ENCODE results near the gene TTC39A. TPM values are rescaled to one million over a fixed set of nuclear protein-coding genes. Genes with fewer than 3 reads are reported as not detected.
A peak's percentile ranks its signal among the peaks of the same experiment; 100 is the strongest.

The TTC39A gene
- total and polyA plus RNA-seq, 4 donors: 16.6 to 46.8 (median 28.5) TPM

DNA sequence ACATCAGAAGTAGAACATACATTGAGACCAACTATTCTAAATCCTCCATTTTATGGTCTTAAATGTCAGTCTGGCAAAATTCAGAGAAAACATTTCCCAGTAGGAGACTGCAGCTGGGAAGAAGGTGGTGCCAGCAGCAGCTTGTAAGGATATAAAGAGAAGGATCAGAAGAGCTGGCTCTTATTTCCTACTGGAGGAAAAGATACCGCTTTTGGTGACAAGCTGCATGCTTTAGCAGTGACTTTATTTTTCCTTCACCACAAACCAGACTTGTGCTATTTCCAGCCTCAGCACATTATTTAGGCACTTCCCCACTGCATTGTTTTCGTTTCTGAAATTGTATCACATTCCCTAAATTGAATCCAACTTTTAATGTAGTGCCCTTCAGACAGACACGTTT is 65.9 kb downstream of the TTC39A start:
- ATAC-seq (ENCODE audit: insufficient read depth, low FRiP score): no peak
- DNase-seq: peak in 2 of 3 donors; percentile 25 to 31
- 27 to 41% methylated on average over 3 of the region's 3 CpGs for WGBS, 2 donors
- H3K9me3 ChIP-seq (ENCODE audit: control insufficient read depth in 4 of 4, insufficient read depth in 3 of 4, low read length in 3 of 4): no peaks in the 10 kb centered on the region
- no peaks in the 10 kb centered on the region for H3K27me3 ChIP-seq (ENCODE audit: control insufficient read depth in 3 of 3, insufficient read depth in 3 of 3, low read length in 2 of 3)
- peaks cover 0 to 1% (median 0%) of the 10 kb centered on the region in 4 donors for H3K36me3 ChIP-seq (ENCODE audit: control insufficient read depth in 4 of 4, insufficient read depth in 4 of 4, low read length in 4 of 4)
- H3K27ac ChIP-seq (ENCODE audit: low read depth in 1 of 2, low read length in 1 of 2): peak overlapping the region in 1 of 2 donors; percentile 57
- H3K4me1 ChIP-seq (ENCODE audit: control insufficient read depth in 5 of 5, insufficient read depth in 5 of 5, low read length in 5 of 5): peaks cover 0 to 41% (median 7%) of the 10 kb centered on the region in 5 donors
- H3K9ac ChIP-seq (ENCODE audit: insufficient read depth in 1 of 2, low read length in 2 of 2): no peak overlapping the region
- H3K4me3 ChIP-seq: no peak overlapping the region
- no peak for TF ChIP-seq CTCF (IDR thresholded peaks at IDR 0.05; ENCODE audit: control extremely low read depth, extremely low read depth)

GRCh38 chr1:51263147-51263877 is 67.0 kb downstream of the TTC39A start:
- Histone ChIP-seq H3K9ac (ENCODE audit: insufficient read depth in 1 of 2, low read length in 2 of 2) (no peak overlapping the region), H3K27me3 (ENCODE audit: control insufficient read depth in 3 of 3, insufficient read depth in 3 of 3, low read length in 2 of 3) (no peaks in the 10 kb centered on the region), H3K27ac (ENCODE audit: low read depth in 1 of 2, low read length in 1 of 2) (no peak overlapping the region), H3K4me3 (no peak overlapping the region), H3K9me3 (ENCODE audit: control insufficient read depth in 4 of 4, insufficient read depth in 3 of 4, low read length in 3 of 4) (no peaks in the 10 kb centered on the region), H3K4me1 (ENCODE audit: control insufficient read depth in 5 of 5, insufficient read depth in 5 of 5, low read length in 5 of 5) (peaks cover 0 to 39% (median 3%) of the 10 kb centered on the region in 5 donors), H3K36me3 (ENCODE audit: control insufficient read depth in 4 of 4, insufficient read depth in 4 of 4, low read length in 4 of 4) (peaks cover 0 to 1% (median 0%) of the 10 kb centered on the region in 4 donors)
- ATAC-seq (ENCODE audit: insufficient read depth, low FRiP score) (no peak), DNase-seq (no peak)
- 91 to 92% methylated on average over 4 of the region's 4 CpGs for WGBS, 2 donors
- TF ChIP-seq CTCF (IDR thresholded peaks at IDR 0.05; ENCODE audit: control extremely low read depth, extremely low read depth): no peak

DNA sequence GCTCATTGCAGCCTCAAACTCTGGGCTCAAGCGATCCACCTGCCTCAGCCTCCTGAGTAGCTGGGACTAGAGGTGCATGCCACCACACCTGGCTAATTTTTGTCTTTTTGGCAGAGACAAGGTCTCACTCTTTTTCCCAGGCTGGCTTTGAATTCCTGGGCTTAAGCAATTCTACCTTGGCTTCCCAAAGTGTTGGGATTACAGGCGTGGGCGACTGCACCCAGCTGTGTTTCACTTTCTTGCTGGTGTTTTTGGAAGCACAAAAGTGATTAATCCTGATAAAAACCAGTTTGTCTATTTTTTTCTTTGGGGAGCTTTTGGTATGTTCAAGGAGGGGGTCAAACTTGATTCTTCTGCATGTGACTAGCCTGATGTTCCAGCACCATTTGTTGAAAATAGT is 75.0 kb downstream of the TTC39A start:
- 85 to 89% methylated on average over 3 of the region's 3 CpGs for WGBS, 2 donors
- DNase-seq (no peak), ATAC-seq (ENCODE audit: insufficient read depth, low FRiP score) (no peak)
- H3K9ac ChIP-seq (ENCODE audit: insufficient read depth in 1 of 2, low read length in 2 of 2): no peak overlapping the region
- H3K36me3 ChIP-seq (ENCODE audit: control insufficient read depth in 4 of 4, insufficient read depth in 4 of 4, low read length in 4 of 4): no peaks in the 10 kb centered on the region
- peaks cover 0 to 15% (median 3%) of the 10 kb centered on the region in 5 donors for H3K4me1 ChIP-seq (ENCODE audit: control insufficient read depth in 5 of 5, insufficient read depth in 5 of 5, low read length in 5 of 5)
- no peaks in the 10 kb centered on the region for H3K9me3 ChIP-seq (ENCODE audit: control insufficient read depth in 4 of 4, insufficient read depth in 3 of 4, low read length in 3 of 4)
- no peak overlapping the region for H3K27ac ChIP-seq (ENCODE audit: low read depth in 1 of 2, low read length in 1 of 2)
- H3K4me3 ChIP-seq: no peak overlapping the region
- H3K27me3 ChIP-seq (ENCODE audit: control insufficient read depth in 3 of 3, insufficient read depth in 3 of 3, low read length in 2 of 3): no peaks in the 10 kb centered on the region
- TF ChIP-seq CTCF (IDR thresholded peaks at IDR 0.05; ENCODE audit: control extremely low read depth, extremely low read depth): no peak
